GM21447 (cell line): ENCODE results near the gene FHOD3.

Experiments
- ATAC-seq: cut with Tn5 transposase; IDR thresholded peaks from one replicate; pipeline ENCODE4 v1.9.1; 2021; ENCODE audit not compliant: unreplicated experiment

The FHOD3 gene

GRCh38 chr18:36297417-36298125 is at the start of gene FHOD3:
FHOD3 (plus strand) TSS chr18:36297713; CDS start chr18:36297836, 123 bp downstream.
- ATAC-seq: peak; percentile 52

DNA sequence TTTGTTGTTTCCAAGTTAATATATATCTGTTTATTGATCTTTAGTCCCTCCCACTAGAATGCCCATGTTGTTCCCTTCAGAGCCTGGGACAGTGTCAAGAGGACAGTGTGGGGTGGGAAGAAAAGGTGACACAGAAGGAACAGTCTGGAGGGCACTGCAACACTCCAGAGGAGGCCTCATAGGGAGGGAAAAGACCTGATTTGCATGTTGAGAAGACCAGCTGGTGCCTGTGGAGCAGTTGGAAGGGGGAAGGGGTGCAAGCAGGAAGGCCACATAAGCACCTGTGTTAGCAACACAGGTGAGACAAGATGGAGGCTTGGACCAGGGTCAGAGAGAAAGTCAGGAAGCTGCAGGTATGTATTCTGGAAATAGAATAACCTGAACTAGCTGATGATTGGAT is 48.1 kb upstream of the FHOD3 start:
- no peak for ATAC-seq

DNA sequence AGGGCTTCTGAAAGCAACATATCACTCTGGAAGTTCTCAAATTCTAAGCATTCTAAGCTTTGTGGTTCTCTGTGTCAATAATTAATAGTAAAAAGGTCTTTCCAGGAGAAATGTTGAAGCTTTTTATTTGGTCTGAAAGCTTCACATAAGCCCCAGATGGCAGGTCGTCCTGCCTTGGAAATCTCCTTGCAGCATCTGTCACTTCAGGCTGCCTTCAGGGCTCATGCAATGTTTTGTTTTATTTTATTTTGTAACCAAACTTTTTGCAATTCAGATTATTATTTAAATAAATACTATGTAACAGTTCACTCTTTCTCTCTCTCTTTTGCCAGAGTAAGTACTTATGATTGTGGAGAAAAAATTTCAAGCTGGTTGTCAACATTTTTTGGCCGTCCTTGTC is 46.7 kb upstream of the FHOD3 start:
- no peak for ATAC-seq

DNA sequence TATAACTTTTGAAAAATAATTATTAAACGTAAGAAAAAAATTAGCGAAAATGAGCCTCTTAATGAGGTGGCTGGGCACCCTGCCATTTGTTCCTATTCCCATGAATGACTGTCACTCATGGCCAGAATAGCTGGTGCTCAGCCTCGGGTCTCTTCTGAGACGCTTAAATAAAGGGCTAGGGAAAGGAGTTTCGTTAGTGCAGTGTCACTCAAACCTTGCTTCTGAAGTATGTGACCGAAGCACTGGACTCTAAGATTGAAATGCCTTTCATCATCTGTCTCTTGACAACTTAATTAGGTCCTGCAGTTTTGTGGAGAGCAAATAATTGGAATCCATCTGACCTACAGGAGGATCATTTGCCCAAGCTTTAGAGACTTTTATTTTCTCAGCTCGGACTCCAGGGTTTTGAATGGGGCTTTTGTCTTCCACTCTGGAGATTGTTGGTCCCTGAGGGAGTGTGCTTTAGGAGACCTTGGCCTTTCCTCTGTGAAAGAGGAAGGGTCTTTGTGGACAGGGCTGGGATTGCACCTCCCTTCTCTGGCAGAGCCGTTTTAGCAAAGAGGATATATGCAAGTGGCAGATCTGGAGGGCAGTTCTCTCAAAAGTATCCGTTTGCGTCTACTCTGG is 42.3 kb upstream of the FHOD3 start:
- no peak for ATAC-seq

- ATAC-seq: no peak
Observed at GRCh38 chr18:36256094-36256493, 41.4 kb upstream of the FHOD3 start.

- no peak for ATAC-seq
Observed at GRCh38 chr18:36262971-36263370, 34.5 kb upstream of the FHOD3 start.

DNA sequence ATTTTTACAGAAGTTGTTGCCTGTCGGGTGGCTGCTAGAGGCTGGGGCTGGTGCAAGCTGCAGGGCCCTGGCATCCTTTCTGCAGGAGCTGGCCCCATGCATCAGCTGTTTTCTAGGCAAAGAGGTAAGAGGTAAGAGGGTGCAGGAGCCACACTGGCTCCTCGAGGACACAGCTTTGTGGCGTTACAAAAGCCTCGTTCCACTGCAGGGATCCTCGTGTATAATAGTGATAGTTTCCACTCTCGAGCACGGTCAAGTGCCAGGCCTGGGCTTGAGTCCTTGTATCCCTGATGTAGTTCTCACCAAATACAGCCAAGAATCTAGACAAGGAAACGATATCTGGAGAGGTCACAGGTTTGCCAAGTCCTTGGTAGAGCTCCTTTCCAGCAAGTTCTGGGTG is 33.2 kb upstream of the FHOD3 start:
- ATAC-seq: no peak

DNA sequence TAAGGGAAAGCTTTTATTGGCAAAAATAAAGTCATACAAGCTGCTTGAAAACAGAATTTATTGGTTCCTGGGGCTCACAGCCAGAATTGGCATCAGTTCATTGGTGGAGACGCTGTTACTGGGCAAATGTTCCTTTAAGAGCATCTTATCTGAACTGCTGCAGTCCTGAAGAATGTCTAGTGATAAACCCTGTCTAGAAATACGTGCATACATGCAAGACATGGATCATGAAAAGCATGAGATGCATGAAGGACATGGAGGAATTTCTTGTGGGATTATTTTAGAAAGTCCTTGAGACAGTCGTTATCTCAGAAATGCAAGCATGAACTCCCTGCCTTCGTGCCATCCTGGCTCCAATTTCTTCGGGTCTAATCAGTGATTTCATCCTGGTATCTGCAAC is 32.5 kb upstream of the FHOD3 start:
- no peak for ATAC-seq

- ATAC-seq: no peak
Observed at GRCh38 chr18:36269157-36269556, 28.4 kb upstream of the FHOD3 start.

- ATAC-seq: no peak
Observed at GRCh38 chr18:36271153-36271552, 26.4 kb upstream of the FHOD3 start.

- no peak for ATAC-seq
Observed at GRCh38 chr18:36273347-36273746, 24.2 kb upstream of the FHOD3 start.

GRCh38 chr18:36274083-36274715 is 23.3 kb upstream of the FHOD3 start:
- no peak for ATAC-seq

GRCh38 chr18:36275561-36275960 is 22.0 kb upstream of the FHOD3 start:
- ATAC-seq: no peak

GRCh38 chr18:36279001-36279400 is 18.5 kb upstream of the FHOD3 start:
- no peak for ATAC-seq

DNA sequence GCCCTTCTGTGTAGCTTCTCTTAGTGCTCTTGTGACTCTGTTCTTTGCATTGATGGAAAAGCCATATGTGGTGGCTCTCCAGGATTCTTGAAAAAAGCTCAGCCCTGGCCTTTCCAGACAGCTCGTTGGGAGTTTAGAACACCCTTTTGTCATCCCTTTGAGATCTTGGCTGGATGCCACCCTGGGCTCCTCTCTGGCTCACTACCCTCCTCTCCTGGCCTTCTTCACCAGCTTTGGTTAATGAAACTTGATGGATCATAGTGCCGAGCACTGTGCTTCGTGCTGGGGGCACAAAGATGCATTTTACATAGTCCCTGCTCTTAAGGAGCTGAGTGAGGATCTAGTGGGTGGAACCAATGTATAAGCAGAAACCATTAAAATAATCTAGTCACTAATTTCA is 15.6 kb upstream of the FHOD3 start:
- ATAC-seq: no peak

DNA sequence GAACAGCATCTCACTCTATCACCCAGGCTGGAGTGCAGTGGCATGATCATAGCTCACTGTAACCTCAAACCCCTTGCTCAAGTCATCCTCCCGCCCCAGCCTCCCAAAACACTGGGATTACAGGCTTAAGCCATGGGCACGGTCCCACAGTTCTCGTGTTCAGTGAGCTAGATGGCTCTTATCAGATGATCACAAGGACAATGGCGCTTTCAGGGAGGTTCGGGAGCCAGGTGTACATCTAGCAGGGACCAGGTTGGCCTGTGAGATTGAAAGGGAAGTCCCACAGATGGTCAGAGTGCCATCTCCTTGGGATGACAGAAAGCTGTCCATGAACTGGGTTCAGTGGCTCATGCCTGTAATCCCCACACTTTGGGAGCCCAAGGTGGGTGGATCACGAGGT is 14.1 kb upstream of the FHOD3 start:
- no peak for ATAC-seq

- no peak for ATAC-seq
Observed at GRCh38 chr18:36284268-36284667, 13.2 kb upstream of the FHOD3 start.

- no peak for ATAC-seq
Observed at GRCh38 chr18:36284671-36285295, 12.7 kb upstream of the FHOD3 start.

DNA sequence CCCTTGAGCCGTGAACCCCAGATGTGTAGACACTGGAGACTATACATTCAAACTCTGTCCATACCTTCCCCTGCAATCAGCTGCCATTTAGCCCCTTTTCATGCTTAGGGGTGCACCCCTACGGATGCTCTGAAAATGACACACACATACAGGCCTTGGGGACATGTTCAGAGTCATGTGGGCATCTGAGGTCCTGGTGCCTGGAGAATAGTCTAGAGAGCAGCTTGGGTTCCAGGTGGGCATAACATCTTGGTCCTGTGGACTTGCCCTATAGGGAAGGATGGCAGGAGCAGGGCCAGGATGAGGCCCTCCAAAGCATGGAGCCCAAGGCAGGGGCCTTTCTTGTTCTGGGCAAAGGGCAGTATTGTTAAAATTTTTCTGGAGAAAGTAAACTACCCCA is 9.9 kb upstream of the FHOD3 start:
- no peak for ATAC-seq

DNA sequence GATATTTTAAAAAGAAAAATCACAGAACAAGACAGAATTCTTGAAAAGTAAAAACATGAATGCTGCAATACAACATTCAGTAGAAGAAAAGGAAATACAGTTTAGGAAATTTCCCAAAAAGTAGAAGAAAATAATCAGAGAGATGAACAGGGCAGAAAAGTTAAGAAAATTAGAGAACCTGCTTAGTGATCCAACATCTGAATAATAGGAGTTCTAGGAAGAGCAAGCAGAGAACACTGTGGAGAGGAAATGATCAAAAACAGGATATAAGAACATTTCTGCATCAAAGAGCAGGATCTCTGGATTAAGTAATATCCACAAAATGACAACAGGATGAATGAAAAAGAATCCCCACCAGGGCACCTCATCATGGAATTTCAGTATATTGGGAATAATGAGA is 8.8 kb upstream of the FHOD3 start:
- no peak for ATAC-seq

DNA sequence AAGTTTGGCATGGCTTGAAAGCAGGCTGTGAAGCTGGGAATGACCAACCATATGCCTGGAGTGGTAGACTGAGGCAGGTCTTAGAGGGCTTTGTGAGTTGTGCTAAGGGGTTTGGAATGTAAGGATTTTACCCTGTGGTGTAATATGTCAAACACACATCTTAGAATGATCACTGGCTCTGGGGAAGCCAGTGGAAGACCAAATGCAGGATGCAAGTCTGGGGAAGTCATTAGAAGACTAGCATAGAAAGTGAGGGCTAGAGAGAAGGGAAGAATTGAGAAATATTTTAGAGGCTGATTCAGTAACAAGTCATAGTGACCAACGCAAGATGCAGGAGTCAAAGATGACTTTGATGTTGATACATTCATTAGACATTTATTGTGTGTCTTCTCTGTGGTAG is 3.5 kb upstream of the FHOD3 start:
- ATAC-seq: no peak

DNA sequence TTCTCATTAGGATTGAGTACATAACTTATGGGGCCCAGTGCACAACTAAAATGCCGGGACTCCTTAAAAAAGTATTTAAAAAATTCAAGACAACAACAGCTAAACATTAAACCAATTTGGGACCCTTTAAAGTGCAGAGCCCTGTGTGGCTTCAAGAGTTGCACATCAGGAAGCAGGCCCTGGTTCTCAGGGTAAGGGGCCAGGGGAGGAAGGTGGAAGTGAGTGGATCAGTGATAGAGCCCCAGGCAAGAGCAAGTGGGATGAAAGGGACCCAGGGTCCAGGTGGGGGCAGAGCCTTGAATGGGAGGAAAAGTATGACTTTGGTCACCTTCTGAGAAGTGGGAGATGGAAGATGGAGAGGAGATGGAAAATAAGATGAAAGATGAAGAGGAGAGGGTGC is 2.3 kb upstream of the FHOD3 start:
- no peak for ATAC-seq
